Measurements from ENCODE around the gene SLC46A2. TPM values are rescaled to one million over a fixed set of nuclear protein-coding genes. Genes with fewer than 3 reads are reported as not detected.

Gene SLC46A2
- total RNA-seq, 1 donor from 2014 or later = 0.14 TPM

- no peak for DNase-seq (ENCODE audit: low spot score)
Measured at GRCh38 chr9:112858625-112859147, 32.0 kb downstream of the SLC46A2 start.

DNA sequence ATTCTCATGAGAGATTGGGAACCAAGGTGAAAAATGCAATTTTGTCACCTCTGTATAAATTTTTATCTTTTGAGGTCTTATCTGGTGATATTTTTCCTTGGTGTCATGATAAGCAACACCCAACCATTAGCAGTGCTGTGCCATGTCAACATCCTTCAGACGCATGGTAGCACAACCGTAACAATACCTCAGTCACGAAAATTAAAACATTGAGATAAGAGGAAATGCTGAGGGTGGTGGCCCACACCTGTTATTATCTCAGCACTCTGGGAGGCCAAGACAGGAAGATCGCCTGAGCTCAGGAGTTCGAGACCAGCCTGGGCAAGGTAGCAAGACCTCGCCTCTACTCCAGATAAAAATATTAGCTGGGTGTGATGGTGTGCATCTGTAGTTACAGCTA lies 32.7 kb downstream of the SLC46A2 start:
- DNase-seq (ENCODE audit: low spot score) = no peak

DNA sequence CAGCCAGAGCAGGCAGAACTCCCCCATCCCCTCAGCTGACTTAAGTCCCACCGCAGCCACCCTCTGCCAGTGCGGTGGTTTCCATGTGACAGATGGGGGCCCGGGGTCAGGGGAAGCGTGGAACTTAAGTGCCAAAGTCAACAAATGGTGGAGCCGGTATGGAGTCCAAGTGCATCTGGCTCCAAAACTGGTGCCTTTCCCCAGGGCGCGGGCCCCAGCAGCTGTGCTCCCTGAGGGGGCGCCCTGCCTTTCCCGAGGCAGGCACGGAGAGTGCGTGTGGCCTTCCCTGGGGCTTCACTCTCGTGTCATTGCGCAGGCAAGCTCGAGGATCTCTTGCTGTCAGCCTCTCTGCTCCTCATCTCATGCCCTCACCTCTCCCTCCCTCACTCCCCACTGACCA lies 33.8 kb downstream of the SLC46A2 start:
- DNase-seq (ENCODE audit: low spot score) = no peak

DNA sequence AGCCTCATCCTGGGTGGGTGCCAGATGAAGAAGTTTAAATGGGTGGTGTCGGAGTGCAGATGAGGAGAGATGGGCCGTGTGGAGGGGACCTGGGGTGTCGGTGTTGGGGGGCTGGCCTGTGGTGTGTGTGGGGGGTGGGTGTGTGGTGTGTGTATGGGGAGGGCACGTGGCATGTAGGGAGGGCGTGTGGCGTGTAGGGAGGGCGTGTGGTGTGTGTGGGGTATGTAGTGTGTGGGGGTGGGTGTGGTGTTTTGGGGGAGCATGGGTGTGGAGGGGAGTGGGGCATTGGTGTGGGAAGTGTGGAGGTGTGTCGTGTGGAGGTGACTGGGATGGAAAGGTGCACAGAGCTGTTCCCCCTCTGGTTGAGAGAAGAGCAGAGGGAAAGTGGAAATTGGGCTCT lies 34.5 kb downstream of the SLC46A2 start:
- no peak for DNase-seq (ENCODE audit: low spot score)

GRCh38 chr9:112854657-112855056 lies 36.0 kb downstream of the SLC46A2 start:
- DNase-seq (ENCODE audit: low spot score) = no peak

- DNase-seq (ENCODE audit: low spot score) = no peak
Measured at GRCh38 chr9:112853882-112854585, 36.6 kb downstream of the SLC46A2 start.

GRCh38 chr9:112852741-112853504 lies 37.8 kb downstream of the SLC46A2 start:
- no peak for DNase-seq (ENCODE audit: low spot score)

GRCh38 chr9:112850840-112851239 lies 39.8 kb downstream of the SLC46A2 start:
- no peak for DNase-seq (ENCODE audit: low spot score)

DNA sequence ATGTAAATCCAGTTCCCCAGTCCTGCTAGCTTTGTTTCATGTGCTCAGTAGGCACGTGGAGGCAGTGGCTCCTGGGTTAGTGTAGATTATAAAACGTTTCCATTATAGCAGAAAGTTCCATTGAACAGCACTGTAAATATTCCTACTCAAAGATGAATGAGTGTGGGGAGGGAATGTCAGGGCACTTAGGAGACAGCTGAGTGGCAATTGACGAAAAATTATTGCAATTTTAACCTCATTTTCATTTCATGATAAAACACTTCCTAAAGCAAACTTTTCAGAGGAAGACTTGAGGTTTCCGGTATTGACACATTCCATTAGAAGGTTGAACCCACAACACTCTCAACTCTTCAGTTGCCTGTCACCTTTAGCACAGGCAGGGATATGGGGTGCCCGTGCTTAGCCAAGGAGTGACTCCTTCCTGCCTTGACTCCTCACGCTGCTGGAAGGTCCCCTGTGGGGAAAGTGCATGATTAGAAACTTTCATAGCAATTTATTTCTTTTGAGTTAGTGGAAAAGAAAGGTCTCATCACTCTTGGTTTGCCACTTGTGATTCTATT lies 41.2 kb downstream of the SLC46A2 start:
- DNase-seq (ENCODE audit: low spot score) = no peak

DNA sequence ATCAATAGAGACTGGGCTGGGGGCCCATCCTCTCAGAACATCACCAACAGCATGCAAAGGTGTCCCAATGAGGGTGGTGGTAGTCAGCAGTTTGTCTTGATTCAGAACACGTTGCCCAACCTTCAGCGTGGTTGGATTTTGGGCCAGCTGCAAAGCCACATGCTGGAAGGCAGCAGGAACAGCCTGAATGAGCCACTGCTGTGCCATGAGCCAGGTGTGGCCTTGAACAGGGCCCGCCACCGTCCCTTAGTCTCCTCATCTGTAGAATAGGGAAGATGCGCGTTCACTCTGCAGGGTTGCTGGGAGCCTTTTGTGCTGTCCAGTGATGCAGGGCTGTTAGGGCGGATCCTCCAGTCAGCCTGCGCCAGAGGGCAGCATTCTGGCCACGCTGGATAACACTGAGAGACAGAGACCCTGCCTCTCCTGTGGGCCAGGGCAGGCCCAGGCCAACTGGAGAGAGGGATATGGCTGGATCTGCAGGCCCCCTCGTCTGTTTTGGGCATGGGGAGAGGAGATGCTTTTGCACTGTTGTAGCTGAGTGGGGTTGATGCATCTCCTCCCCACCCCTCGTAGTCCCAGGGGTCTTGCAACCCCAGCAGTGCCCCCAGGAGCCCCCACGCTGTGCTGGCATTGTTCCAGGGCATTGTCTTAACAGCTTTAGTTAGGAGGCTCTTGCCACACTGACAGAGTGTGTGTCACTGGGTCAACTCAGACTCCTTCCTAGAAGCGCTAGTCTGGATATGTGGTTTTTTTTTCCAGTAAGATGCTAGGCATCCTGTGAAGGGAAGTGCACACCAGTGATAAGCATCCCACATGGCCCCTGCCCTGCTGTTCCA lies 42.1 kb downstream of the SLC46A2 start:
- DNase-seq (ENCODE audit: low spot score) = no peak

- no peak for DNase-seq (ENCODE audit: low spot score)
Measured at GRCh38 chr9:112846528-112847488, 43.9 kb downstream of the SLC46A2 start.

DNA sequence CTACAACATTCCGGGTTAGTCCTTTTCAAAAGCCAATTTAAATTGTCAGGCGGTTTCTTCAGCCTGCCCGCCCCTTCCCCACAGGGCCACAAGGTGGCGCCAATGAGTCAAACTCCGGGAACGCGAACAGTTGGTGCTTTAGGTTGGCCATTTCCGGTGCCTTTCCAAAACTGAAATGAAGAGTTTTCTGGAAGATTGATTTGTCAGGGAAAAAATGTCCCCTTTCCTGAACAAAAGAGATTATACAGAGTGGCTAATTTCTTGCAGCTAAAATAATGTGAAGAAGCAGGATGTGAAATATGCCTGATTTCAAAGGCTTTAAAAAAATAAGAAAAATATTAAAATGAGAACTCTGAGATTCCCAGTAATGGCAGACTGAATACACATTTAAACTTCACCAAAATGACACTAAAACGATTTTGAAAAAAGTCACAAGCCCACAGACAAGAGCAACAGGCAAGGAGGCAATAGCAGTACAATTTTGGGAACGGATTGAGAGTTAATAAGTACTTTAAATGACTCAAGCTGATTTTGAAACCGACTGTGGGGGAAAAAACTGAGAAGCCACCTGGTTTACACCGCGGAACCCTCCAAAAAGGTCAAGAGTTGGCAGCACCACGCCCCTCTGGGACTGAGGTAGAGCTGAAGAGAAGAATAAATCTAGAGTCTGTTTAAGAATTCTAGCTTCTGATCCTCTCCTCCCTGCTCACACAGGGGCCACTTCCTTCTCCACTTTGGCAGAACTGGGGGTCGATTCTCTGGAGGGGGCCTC lies 45.7 kb downstream of the SLC46A2 start:
- peak; percentile 82 for DNase-seq (ENCODE audit: low spot score)

DNA sequence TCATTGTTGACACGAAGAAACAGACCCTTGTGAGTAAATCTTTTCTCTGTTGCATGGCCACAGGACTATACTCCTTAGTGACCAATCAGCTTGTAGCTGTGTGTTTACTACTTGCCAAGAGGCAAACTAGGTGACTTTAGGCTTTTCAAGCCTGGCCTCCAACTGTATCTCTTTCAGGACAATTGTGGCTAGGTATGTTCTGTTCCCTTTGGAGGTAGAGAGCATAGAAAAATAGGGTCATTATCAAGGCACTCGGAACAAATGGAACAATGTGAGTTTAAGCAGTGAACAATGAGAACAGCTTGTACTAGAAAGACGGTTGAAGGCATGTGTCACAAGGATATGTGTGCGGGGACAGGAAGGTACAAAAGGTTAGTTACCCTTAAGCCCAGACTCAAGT lies 48.1 kb downstream of the SLC46A2 start:
- no peak for DNase-seq (ENCODE audit: low spot score)

GRCh38 chr9:112841261-112841660 lies 49.4 kb downstream of the SLC46A2 start:
- DNase-seq (ENCODE audit: low spot score) = no peak

DNA sequence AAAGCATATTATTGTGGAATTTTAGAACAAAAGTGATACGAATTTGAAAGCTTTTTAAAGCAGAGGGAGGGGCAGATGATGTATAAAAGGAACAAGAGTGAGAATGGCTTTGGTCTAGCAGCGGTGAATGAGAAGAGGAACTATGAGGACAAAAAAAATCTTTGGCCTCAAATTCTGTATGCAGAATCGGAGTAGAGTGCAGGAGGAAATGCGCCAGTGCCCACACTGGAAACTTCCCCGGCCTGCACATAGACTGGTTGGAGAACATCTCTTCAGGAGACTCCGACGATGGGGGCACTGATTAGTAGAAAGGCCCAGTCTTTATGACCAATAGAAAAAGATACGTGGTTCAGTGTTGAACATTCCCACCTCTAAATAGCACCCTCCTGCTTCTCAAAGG lies 51.3 kb downstream of the SLC46A2 start:
- DNase-seq (ENCODE audit: low spot score) = no peak

DNA sequence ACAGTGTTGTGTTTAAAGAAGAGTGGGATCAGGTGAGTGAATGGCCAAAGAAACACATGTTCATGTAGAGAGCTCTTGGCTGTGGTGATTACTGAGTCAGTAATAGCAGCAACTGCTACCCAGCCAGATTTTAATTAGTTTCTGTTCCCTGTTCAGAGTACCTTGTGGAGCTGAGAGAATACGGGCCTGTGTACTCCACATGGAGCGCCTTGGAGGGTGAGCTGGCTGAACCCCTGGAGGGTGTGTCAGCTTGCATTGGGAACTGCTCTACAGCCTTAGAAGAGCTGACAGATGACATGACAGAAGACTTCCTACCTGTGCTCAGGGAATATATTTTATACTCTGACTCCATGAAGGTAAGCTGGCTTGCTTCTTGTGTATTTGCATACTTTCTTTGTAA lies 52.3 kb downstream of the SLC46A2 start:
- DNase-seq (ENCODE audit: low spot score) = no peak

- DNase-seq (ENCODE audit: low spot score) = peak; percentile 59
Measured at GRCh38 chr9:112836394-112836793, 54.3 kb downstream of the SLC46A2 start.

DNA sequence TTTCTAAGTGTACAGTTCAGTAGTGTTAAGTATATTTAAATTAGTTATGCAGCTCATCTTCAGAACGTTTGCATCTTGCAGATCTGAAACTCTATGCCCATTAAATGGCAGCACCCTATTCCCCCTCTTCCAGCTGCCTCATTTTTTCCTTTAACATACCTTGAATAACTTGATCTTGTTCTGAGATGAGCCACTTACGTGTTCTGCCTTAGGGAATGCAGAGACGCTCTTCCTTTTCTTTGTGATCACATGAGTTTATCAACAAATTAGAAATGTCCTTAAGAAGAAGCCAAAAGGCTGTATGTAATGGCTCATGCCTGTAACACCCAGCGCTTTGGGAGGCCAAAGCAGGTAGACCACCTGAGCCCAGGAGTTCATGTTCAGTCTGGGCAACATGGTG lies 57.6 kb downstream of the SLC46A2 start:
- no peak for DNase-seq (ENCODE audit: low spot score)

DNA sequence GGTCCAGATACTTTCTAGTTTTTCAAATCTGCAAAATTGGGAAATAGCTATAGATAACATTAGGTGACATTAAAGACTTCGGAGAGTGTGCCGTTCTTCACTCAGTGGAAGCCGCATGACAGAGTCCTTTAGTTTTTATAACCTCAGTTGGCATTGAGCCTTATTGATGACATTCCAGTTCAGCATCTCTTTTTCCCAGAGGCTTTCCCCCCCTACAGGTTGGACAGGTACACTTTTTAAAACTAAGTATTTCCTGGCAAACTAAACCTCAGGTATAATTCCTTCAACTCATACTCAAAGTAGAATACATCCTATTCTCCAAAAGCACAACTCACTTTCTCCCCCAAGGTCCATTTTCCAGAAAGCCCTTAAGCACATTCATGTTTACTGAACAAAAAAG lies 58.7 kb downstream of the SLC46A2 start:
- DNase-seq (ENCODE audit: low spot score) = no peak

DNA sequence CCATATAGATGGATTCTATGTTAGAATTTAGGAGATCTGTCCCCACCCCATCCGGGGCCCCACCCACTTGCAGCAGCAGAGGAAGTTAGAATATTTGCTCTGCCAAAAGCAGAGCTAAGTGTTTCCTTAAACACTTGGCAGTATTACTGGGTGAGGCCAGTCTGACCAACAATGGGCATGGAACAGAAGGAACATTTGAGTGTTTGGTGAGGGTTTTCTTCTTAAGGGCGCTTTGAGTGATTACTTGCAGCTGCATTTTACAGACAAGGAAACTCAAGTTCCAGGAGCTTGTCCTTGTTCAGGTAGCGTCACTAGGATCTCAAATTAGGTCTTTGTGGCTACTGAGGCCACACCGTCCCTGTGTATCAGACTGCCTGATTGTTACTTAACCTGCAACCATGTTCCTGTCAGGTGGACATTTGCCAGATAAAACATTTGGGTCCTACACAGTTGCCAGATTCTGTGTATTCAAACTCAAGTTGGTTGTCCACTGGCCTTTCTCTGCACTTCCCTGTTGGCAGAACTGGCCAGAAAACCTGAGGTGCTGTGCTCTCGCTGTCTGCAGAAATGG lies 59.3 kb downstream of the SLC46A2 start:
- peak; percentile 28 for DNase-seq (ENCODE audit: low spot score)
